Stimulated activated memory B cell treated with anti-CD40 and anti-IgM and Interleukin-4, amounts not matched to agents 10 μg/mL and 1 μg/mL and 100 μg/mL, for 72 hours (primary cell): ENCODE measurements around the gene ERBB4.
"Not testable (repeated sequence)": the region's sequence is repeated elsewhere in the genome, so short reads cannot be mapped to it uniquely, and the experiment has no call there.

Experiments
- ATAC-seq: fragments of 150-1000 bp; cut with Tn5 transposase; 2 replicates; pipeline ENCODE4 v1.10.0; 2021
- H3K27ac Mint-ChIP-seq: one replicate; pipeline ENCODE4 v1.8.0; 2022; ENCODE audit warnings: mild to moderate bottlenecking, mixed read lengths
- H3K27me3 Mint-ChIP-seq: one replicate; pipeline ENCODE4 v1.8.0; 2022; ENCODE audit warnings: mixed read lengths
- H3K36me3 Mint-ChIP-seq: one replicate; pipeline ENCODE4 v1.8.0; 2022; ENCODE audit warnings: mixed read lengths
- H3K4me1 Mint-ChIP-seq: one replicate; pipeline ENCODE4 v1.8.0; 2022; ENCODE audit warnings: mixed read lengths
- H3K4me3 Mint-ChIP-seq: one replicate; pipeline ENCODE4 v1.8.0; 2022; ENCODE audit warnings: mild to moderate bottlenecking, moderate library complexity, mixed read lengths
- H3K9me3 Mint-ChIP-seq: one replicate; pipeline ENCODE4 v1.8.0; 2022; ENCODE audit warnings: mixed read lengths

Gene ERBB4

GRCh38 chr2:212022966-212023365 is 515.6 kb downstream of the ERBB4 start:
- no peak overlapping the region for H3K27ac Mint-ChIP-seq
- no peak for ATAC-seq
- H3K9me3 Mint-ChIP-seq: no peaks in the 10 kb centered on the region
- H3K36me3 Mint-ChIP-seq: no peaks in the 10 kb centered on the region
- H3K27me3 Mint-ChIP-seq: no peaks in the 10 kb centered on the region
- no peaks in the 10 kb centered on the region for H3K4me1 Mint-ChIP-seq
- H3K4me3 Mint-ChIP-seq: no peak overlapping the region

- H3K27me3 Mint-ChIP-seq: no peaks in the 10 kb centered on the region
- H3K36me3 Mint-ChIP-seq: no peaks in the 10 kb centered on the region
- ATAC-seq: no peak
- no peak overlapping the region for H3K27ac Mint-ChIP-seq
- H3K9me3 Mint-ChIP-seq: no peaks in the 10 kb centered on the region
- no peaks in the 10 kb centered on the region for H3K4me1 Mint-ChIP-seq
- no peak overlapping the region for H3K4me3 Mint-ChIP-seq
Observed at GRCh38 chr2:212021947-212022346, 516.7 kb downstream of the ERBB4 start.

- Mint-ChIP-seq H3K27ac (no peak overlapping the region), H3K4me1 (no peaks in the 10 kb centered on the region), H3K4me3 (no peak overlapping the region), H3K9me3 (no peaks in the 10 kb centered on the region), H3K36me3 (no peaks in the 10 kb centered on the region), H3K27me3 (no peaks in the 10 kb centered on the region)
- no peak for ATAC-seq
Observed at GRCh38 chr2:212015588-212015987, 523.0 kb downstream of the ERBB4 start.

GRCh38 chr2:212013626-212014025 is 525.0 kb downstream of the ERBB4 start:
- no peak overlapping the region for H3K27ac Mint-ChIP-seq
- H3K4me1 Mint-ChIP-seq: no peaks in the 10 kb centered on the region
- H3K9me3 Mint-ChIP-seq: no peaks in the 10 kb centered on the region
- no peak overlapping the region for H3K4me3 Mint-ChIP-seq
- no peaks in the 10 kb centered on the region for H3K36me3 Mint-ChIP-seq
- H3K27me3 Mint-ChIP-seq: no peaks in the 10 kb centered on the region
- ATAC-seq: no peak

- not testable (repeated sequence) for ATAC-seq, H3K27ac Mint-ChIP-seq, H3K4me1 Mint-ChIP-seq, H3K27me3 Mint-ChIP-seq, H3K36me3 Mint-ChIP-seq, H3K9me3 Mint-ChIP-seq, H3K4me3 Mint-ChIP-seq
Observed at GRCh38 chr2:212010305-212010704, 528.3 kb downstream of the ERBB4 start.

GRCh38 chr2:212007972-212008371 is 530.6 kb downstream of the ERBB4 start:
- Mint-ChIP-seq H3K27me3 (no peaks in the 10 kb centered on the region), H3K4me3 (no peak overlapping the region), H3K4me1 (no peaks in the 10 kb centered on the region), H3K36me3 (no peaks in the 10 kb centered on the region), H3K9me3 (no peaks in the 10 kb centered on the region), H3K27ac (no peak overlapping the region)
- no peak for ATAC-seq

GRCh38 chr2:212005085-212005671 is 533.4 kb downstream of the ERBB4 start:
- Mint-ChIP-seq H3K36me3 (no peaks in the 10 kb centered on the region), H3K27me3 (no peaks in the 10 kb centered on the region), H3K27ac (no peak overlapping the region), H3K9me3 (no peaks in the 10 kb centered on the region), H3K4me3 (no peak overlapping the region), H3K4me1 (no peaks in the 10 kb centered on the region)
- no peak for ATAC-seq

- ATAC-seq: no peak
- no peak overlapping the region for H3K4me3 Mint-ChIP-seq
- no peaks in the 10 kb centered on the region for H3K4me1 Mint-ChIP-seq
- no peaks in the 10 kb centered on the region for H3K9me3 Mint-ChIP-seq
- H3K27ac Mint-ChIP-seq: no peak overlapping the region
- no peaks in the 10 kb centered on the region for H3K27me3 Mint-ChIP-seq
- H3K36me3 Mint-ChIP-seq: no peaks in the 10 kb centered on the region
Observed at GRCh38 chr2:212001325-212001724, 537.3 kb downstream of the ERBB4 start.

- Mint-ChIP-seq H3K27ac (no peak overlapping the region), H3K4me3 (no peak overlapping the region), H3K27me3 (no peaks in the 10 kb centered on the region), H3K4me1 (no peaks in the 10 kb centered on the region), H3K9me3 (peaks cover 3% of the 10 kb centered on the region), H3K36me3 (no peaks in the 10 kb centered on the region)
- no peak for ATAC-seq
Observed at GRCh38 chr2:211996857-211997256, 541.7 kb downstream of the ERBB4 start.

GRCh38 chr2:211994806-211995205 is 543.8 kb downstream of the ERBB4 start:
- H3K27ac Mint-ChIP-seq: no peak overlapping the region
- ATAC-seq: no peak
- H3K36me3 Mint-ChIP-seq: no peaks in the 10 kb centered on the region
- H3K4me1 Mint-ChIP-seq: no peaks in the 10 kb centered on the region
- no peaks in the 10 kb centered on the region for H3K27me3 Mint-ChIP-seq
- no peak overlapping the region for H3K4me3 Mint-ChIP-seq
- peaks cover 6% of the 10 kb centered on the region for H3K9me3 Mint-ChIP-seq

GRCh38 chr2:211990335-211990734 is 548.3 kb downstream of the ERBB4 start:
- no peak for ATAC-seq
- Mint-ChIP-seq H3K27me3 (no peaks in the 10 kb centered on the region), H3K4me3 (no peak overlapping the region), H3K4me1 (no peaks in the 10 kb centered on the region), H3K36me3 (no peaks in the 10 kb centered on the region), H3K27ac (no peak overlapping the region), H3K9me3 (peaks cover 6% of the 10 kb centered on the region)

- H3K27me3 Mint-ChIP-seq: no peaks in the 10 kb centered on the region
- no peaks in the 10 kb centered on the region for H3K4me1 Mint-ChIP-seq
- H3K9me3 Mint-ChIP-seq: peaks cover 4% of the 10 kb centered on the region
- H3K27ac Mint-ChIP-seq: no peak overlapping the region
- H3K36me3 Mint-ChIP-seq: no peaks in the 10 kb centered on the region
- no peak for ATAC-seq
- H3K4me3 Mint-ChIP-seq: no peak overlapping the region
Observed at GRCh38 chr2:211986313-211986712, 552.3 kb downstream of the ERBB4 start.

- no peak overlapping the region for H3K27ac Mint-ChIP-seq
- H3K27me3 Mint-ChIP-seq: no peaks in the 10 kb centered on the region
- H3K4me3 Mint-ChIP-seq: no peak overlapping the region
- H3K9me3 Mint-ChIP-seq: peaks cover 4% of the 10 kb centered on the region
- H3K36me3 Mint-ChIP-seq: no peaks in the 10 kb centered on the region
- no peaks in the 10 kb centered on the region for H3K4me1 Mint-ChIP-seq
- ATAC-seq: no peak
Observed at GRCh38 chr2:211985393-211985792, 553.2 kb downstream of the ERBB4 start.

GRCh38 chr2:211982162-211982561 is 556.4 kb downstream of the ERBB4 start:
- Mint-ChIP-seq H3K27ac (no peak overlapping the region), H3K36me3 (no peaks in the 10 kb centered on the region), H3K4me1 (no peaks in the 10 kb centered on the region), H3K4me3 (no peak overlapping the region), H3K27me3 (no peaks in the 10 kb centered on the region), H3K9me3 (peaks cover 4% of the 10 kb centered on the region)
- no peak for ATAC-seq

- H3K4me3 Mint-ChIP-seq: no peak overlapping the region
- H3K4me1 Mint-ChIP-seq: no peaks in the 10 kb centered on the region
- no peak for ATAC-seq
- H3K36me3 Mint-ChIP-seq: no peaks in the 10 kb centered on the region
- no peaks in the 10 kb centered on the region for H3K27me3 Mint-ChIP-seq
- peaks cover 4% of the 10 kb centered on the region for H3K9me3 Mint-ChIP-seq
- H3K27ac Mint-ChIP-seq: no peak overlapping the region
Observed at GRCh38 chr2:211981451-211981850, 557.2 kb downstream of the ERBB4 start.

- no peak overlapping the region for H3K27ac Mint-ChIP-seq
- H3K9me3 Mint-ChIP-seq: peaks cover 4% of the 10 kb centered on the region
- H3K27me3 Mint-ChIP-seq: no peaks in the 10 kb centered on the region
Observed at GRCh38 chr2:211976076-211976475, 562.5 kb downstream of the ERBB4 start.

GRCh38 chr2:211967234-211967633 is 571.4 kb downstream of the ERBB4 start:
- Mint-ChIP-seq H3K4me3 (no peak overlapping the region), H3K36me3 (no peaks in the 10 kb centered on the region), H3K27me3 (no peaks in the 10 kb centered on the region), H3K4me1 (no peaks in the 10 kb centered on the region), H3K9me3 (peaks cover 9% of the 10 kb centered on the region), H3K27ac (no peak overlapping the region)
- no peak for ATAC-seq

More at GRCh38 chr2:211976076-211976475, 562.5 kb downstream of the ERBB4 start:
- no peaks in the 10 kb centered on the region for H3K36me3 Mint-ChIP-seq
- H3K4me1 Mint-ChIP-seq: no peaks in the 10 kb centered on the region
- ATAC-seq: no peak
- H3K4me3 Mint-ChIP-seq: no peak overlapping the region
